Measurements from ENCODE around the gene MAP2K5. TPM values are rescaled to one million over a fixed set of nuclear protein-coding genes. Genes with fewer than 3 reads are reported as not detected.

The MAP2K5 gene
- total and polyA plus RNA-seq, 10 of the 15 experiments (the other 5 are each of a cell fraction or from before 2014, with no cell fraction given) = 1.3 to 19.4 (median 9.6) TPM

- H3K27me3 ChIP-seq (replicated peaks in 1 of 2; ENCODE audit: control insufficient read depth in 2 of 2, insufficient read depth in 2 of 2, low read length in 1 of 2) = no peaks in the 10 kb centered on the region
- H3K4me2 ChIP-seq (ENCODE audit: control insufficient read depth, insufficient read depth) = no peak overlapping the region
- in situ Hi-C loops (cut with MboI) = no loop called here
- RAD21 ChIA-PET (ENCODE audit: unreplicated experiment) = no interaction called here
- H3K27ac ChIP-seq (ENCODE audit: control insufficient read depth, insufficient read depth) = no peak overlapping the region
- no peaks in the 10 kb centered on the region for H3K9me3 ChIP-seq (replicated peaks; ENCODE audit: control insufficient read depth, insufficient read depth, low read length)
- H4K20me1 ChIP-seq (ENCODE audit: control insufficient read depth, insufficient read depth) = no peaks in the 10 kb centered on the region
- POLR2A ChIA-PET = no interaction called here
- no TSS peak for BruUV-seq (replicated peaks)
- H2AFZ ChIP-seq (ENCODE audit: control insufficient read depth, low read depth, low read length) = no peak overlapping the region
- no peak for ATAC-seq
- no peaks in the 10 kb centered on the region for H3K4me1 ChIP-seq (ENCODE audit: control insufficient read depth, insufficient read depth, low read length)
- H3K9ac ChIP-seq (ENCODE audit: control insufficient read depth, insufficient read depth, low read length) = no peak overlapping the region
- no peaks in the 10 kb centered on the region for H3K79me2 ChIP-seq (ENCODE audit: control insufficient read depth, insufficient read depth, low read length)
- SMC1A ChIA-PET (ENCODE audit: uncharacterized antibody, unreplicated experiment) = no interaction called here
- no peaks in the 10 kb centered on the region; a peak in 1 of 4 replicates for H3K36me3 ChIP-seq (ENCODE audit: control insufficient read depth in 2 of 2, insufficient read depth in 2 of 2, low read length in 1 of 2)
- CTCF ChIA-PET = no interaction called here
- intact Hi-C loops (cut with micrococcal nuclease; ENCODE audit: unreplicated experiment) = no loop called here
- no peak for TF ChIP-seq BCL11A (IDR thresholded peaks at IDR 0.05; ENCODE audit: low read depth, low read length)
- TF ChIP-seq ZBED1 (IDR thresholded peaks at IDR 0.05; ENCODE audit: borderline replicate concordance) = no peak
- TF ChIP-seq MEF2B (IDR thresholded peaks at IDR 0.05; ENCODE audit: partially characterized antibody, poor library complexity, severe bottlenecking) = no peak
- no peak for TF ChIP-seq IRF5 (IDR thresholded peaks at IDR 0.05; ENCODE audit: borderline replicate concordance)
- TF ChIP-seq ZSCAN29 (IDR thresholded peaks at IDR 0.05) = no peak
- no peak for TF ChIP-seq PRDM15 (CRISPR knock-in tag; IDR thresholded peaks at IDR 0.05)
- no peak for TF ChIP-seq E2F8 (IDR thresholded peaks at IDR 0.05; ENCODE audit: low read depth, partially characterized antibody)
- no peak for TF ChIP-seq SMAD1 (IDR thresholded peaks at IDR 0.05; ENCODE audit: low read depth, partially characterized antibody)
- TF ChIP-seq TCF12 (IDR thresholded peaks at IDR 0.05; ENCODE audit: low read depth, low read length) = no peak
- no peak for TF ChIP-seq CBX3 (IDR thresholded peaks at IDR 0.05; ENCODE audit: borderline replicate concordance, low read depth)
- no peak for TF ChIP-seq NR2C1 (IDR thresholded peaks at IDR 0.05)
- no peak overlapping the region for H3K4me3 ChIP-seq
- no peak for DNase-seq (ENCODE audit: low read depth, low spot score)
- WGBS (ENCODE audit: insufficient coverage, insufficient replicate concordance, low lambda C conversion rate, missing lambda C conversion rate) = 80% methylated on average over 2 of the region's 2 CpGs
- no peak for FAIRE-seq
These were observed 79.6 kb downstream of the MAP2K5 start for GRCh38 chr15:67622110-67622509.

Measured in GM12878 (cell line).